ENCODE results near the gene YY2. TPM values are rescaled to one million over a fixed set of nuclear protein-coding genes. Genes with fewer than 3 reads are reported as not detected.

The YY2 gene
- total RNA-seq, 1 donor from 2014 or later = 2.7 TPM

GRCh38 chrX:21853578-21853977 lies 2.2 kb upstream of the YY2 start:
- no peaks in the 10 kb centered on the region for H3K27me3 Mint-ChIP-seq
- no peak overlapping the region for H3K4me3 Mint-ChIP-seq
- no peak overlapping the region for H3K27ac Mint-ChIP-seq
- no peak for TF ChIP-seq CTCF (conservative IDR thresholded peaks at IDR 0.05)
- DNase-seq (ENCODE audit: extremely low spot score, unreplicated experiment) = no peak
- no peaks in the 10 kb centered on the region for H3K4me1 Mint-ChIP-seq (ENCODE audit: unreplicated experiment)
- no peaks in the 10 kb centered on the region for H3K9me3 Mint-ChIP-seq
- H3K36me3 Mint-ChIP-seq = peaks cover 19% of the 10 kb centered on the region

- Mint-ChIP-seq H3K36me3 (peaks cover 19% of the 10 kb centered on the region), H3K4me3 (no peak overlapping the region), H3K9me3 (no peaks in the 10 kb centered on the region), H3K27ac (no peak overlapping the region), H3K27me3 (no peaks in the 10 kb centered on the region), H3K4me1 (ENCODE audit: unreplicated experiment) (no peaks in the 10 kb centered on the region)
- TF ChIP-seq CTCF (conservative IDR thresholded peaks at IDR 0.05) = no peak
- DNase-seq (ENCODE audit: extremely low spot score, unreplicated experiment) = no peak
Measured at GRCh38 chrX:21856504-21856903, 717 bp downstream of the YY2 start.

DNA sequence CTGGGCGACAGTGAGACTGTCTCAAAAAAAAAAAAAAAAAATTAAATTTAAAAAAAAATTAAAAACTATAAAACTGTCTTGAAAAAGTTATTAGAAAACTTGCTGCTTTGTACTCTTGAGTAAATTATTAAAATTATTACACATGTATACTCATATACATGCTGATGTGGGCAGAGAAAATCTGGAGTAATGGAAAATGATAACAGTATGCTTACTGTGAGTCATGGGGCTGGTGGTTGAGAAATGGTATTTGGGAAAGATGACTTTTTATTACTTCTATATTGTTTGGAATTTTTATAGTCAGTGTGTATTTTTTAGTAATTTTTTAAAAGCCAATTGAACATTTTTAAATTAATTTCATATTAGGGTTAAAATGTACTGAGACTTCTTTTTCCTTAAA lies 7.5 kb downstream of the YY2 start:
- H3K27ac Mint-ChIP-seq = no peak overlapping the region
- no peak overlapping the region for H3K4me3 Mint-ChIP-seq
- no peaks in the 10 kb centered on the region for H3K27me3 Mint-ChIP-seq
- peaks cover 5% of the 10 kb centered on the region for H3K36me3 Mint-ChIP-seq
- DNase-seq (ENCODE audit: extremely low spot score, unreplicated experiment) = no peak
- no peaks in the 10 kb centered on the region for H3K9me3 Mint-ChIP-seq
- no peaks in the 10 kb centered on the region for H3K4me1 Mint-ChIP-seq (ENCODE audit: unreplicated experiment)
- TF ChIP-seq CTCF (conservative IDR thresholded peaks at IDR 0.05) = no peak

- DNase-seq (ENCODE audit: extremely low spot score, unreplicated experiment) = no peak
- Mint-ChIP-seq H3K27me3 (no peaks in the 10 kb centered on the region), H3K4me3 (no peak overlapping the region), H3K36me3 (peaks cover 3% of the 10 kb centered on the region), H3K4me1 (ENCODE audit: unreplicated experiment) (no peaks in the 10 kb centered on the region), H3K9me3 (no peaks in the 10 kb centered on the region), H3K27ac (no peak overlapping the region)
- TF ChIP-seq CTCF (conservative IDR thresholded peaks at IDR 0.05) = no peak
Measured at GRCh38 chrX:21865436-21865835, 9.6 kb downstream of the YY2 start.

DNA sequence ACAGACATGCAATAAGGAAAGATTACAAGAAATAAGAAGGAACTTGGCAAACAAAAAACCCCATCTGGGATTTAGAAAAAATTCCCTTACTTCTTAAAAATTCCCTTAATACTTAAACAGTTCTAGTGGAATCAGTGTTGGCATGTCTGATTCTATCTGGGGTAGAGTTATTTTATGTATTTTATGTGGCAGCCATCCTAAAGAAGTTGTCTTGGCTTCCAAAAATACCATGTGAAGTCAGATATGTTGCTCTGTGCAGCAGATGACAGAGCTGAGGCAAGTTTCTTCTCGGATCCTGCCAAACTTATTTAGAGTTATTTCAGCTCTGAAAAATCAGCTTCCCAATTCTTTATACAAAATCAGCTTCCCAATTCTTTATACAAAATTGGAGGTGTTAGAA lies 14.7 kb downstream of the YY2 start:
- no peak overlapping the region for H3K4me3 Mint-ChIP-seq
- DNase-seq (ENCODE audit: extremely low spot score, unreplicated experiment) = no peak
- H3K4me1 Mint-ChIP-seq (ENCODE audit: unreplicated experiment) = peaks cover 5% of the 10 kb centered on the region
- H3K27ac Mint-ChIP-seq = no peak overlapping the region
- no peak for TF ChIP-seq CTCF (conservative IDR thresholded peaks at IDR 0.05)
- H3K36me3 Mint-ChIP-seq = peaks cover 3% of the 10 kb centered on the region
- no peaks in the 10 kb centered on the region for H3K27me3 Mint-ChIP-seq
- no peaks in the 10 kb centered on the region for H3K9me3 Mint-ChIP-seq

All from type B pancreatic cell (in vitro differentiated cells).